22Rv1 (cell line): ENCODE results near the gene PIK3R4.

Source experiments
- ZFX ChIP-seq: fragments of 450-650 bp; IDR thresholded peaks from 2 replicates; pipeline ENCODE4 v1.6.1; 2017; ENCODE audit warnings: antibody characterized with exemption, borderline replicate concordance
- TF ChIP-seq, protein P1 (sequence below): fragments of 450-650 bp; IDR thresholded peaks from 2 replicates; pipeline ENCODE4 v1.5.1; 2017; ENCODE audit warnings: mild to moderate bottlenecking

DNA sequence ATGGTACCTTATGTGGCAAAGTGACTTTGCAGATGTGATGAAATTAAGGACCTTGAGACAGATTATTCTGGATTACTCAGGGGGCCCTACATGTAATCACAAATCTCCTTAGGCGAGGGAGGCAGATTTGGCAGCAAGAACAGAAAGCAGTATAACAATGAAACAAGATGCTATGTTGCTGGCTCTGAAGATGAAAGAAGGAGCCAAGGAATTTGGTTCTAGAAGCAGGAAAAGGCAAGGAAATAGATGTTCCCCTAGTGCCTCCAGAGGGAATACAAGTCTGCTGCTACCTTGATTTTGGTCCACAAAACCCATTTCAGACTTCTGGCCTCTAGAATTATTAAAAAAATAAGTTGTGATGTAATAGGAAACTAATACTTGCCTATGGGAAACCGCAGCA is 64.5 kb downstream of the PIK3R4 start:
- TF ChIP-seq, protein P1, sequence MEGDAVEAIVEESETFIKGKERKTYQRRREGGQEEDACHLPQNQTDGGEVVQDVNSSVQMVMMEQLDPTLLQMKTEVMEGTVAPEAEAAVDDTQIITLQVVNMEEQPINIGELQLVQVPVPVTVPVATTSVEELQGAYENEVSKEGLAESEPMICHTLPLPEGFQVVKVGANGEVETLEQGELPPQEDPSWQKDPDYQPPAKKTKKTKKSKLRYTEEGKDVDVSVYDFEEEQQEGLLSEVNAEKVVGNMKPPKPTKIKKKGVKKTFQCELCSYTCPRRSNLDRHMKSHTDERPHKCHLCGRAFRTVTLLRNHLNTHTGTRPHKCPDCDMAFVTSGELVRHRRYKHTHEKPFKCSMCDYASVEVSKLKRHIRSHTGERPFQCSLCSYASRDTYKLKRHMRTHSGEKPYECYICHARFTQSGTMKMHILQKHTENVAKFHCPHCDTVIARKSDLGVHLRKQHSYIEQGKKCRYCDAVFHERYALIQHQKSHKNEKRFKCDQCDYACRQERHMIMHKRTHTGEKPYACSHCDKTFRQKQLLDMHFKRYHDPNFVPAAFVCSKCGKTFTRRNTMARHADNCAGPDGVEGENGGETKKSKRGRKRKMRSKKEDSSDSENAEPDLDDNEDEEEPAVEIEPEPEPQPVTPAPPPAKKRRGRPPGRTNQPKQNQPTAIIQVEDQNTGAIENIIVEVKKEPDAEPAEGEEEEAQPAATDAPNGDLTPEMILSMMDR, result no peak
- TF ChIP-seq ZFX, result no peak
